IPS DF 6.9 (cell line): ENCODE measurements around the gene HIRA.
"Not testable (repeated sequence)": the region's sequence is repeated elsewhere in the genome, so short reads cannot be mapped to it uniquely, and the experiment has no call there.

ENCODE experiments used
- DNase-seq: peaks from one replicate; pipeline ENCODE4 v3.0.0-alpha.2; 2013; ENCODE audit warnings: low read depth, low spot score
- H3K27ac ChIP-seq: one replicate; pipeline ENCODE4 v1.5.1; 2013; ENCODE audit warnings: low read length, control low read depth
- H3K27me3 ChIP-seq: 2 replicates; pipeline ENCODE4 v1.6.1; 2013; ENCODE audit warnings: mild to moderate bottlenecking, low read length; ENCODE audit not compliant: control insufficient read depth, insufficient read depth
- H3K36me3 ChIP-seq: 2 replicates; pipeline ENCODE4 v1.6.1; 2013; ENCODE audit warnings: low read length; ENCODE audit not compliant: control insufficient read depth, insufficient read depth
- H3K4me1 ChIP-seq: 2 replicates; pipeline ENCODE4 v1.6.1; 2013; ENCODE audit warnings: low read length; ENCODE audit not compliant: control insufficient read depth, insufficient read depth
- H3K4me3 ChIP-seq: 2 replicates; pipeline ENCODE4 v1.5.1; 2013; ENCODE audit warnings: mild to moderate bottlenecking, low read length
- H3K9me3 ChIP-seq: 2 replicates; pipeline ENCODE4 v1.6.1; 2013; ENCODE audit warnings: low read length, inconsistent platforms; ENCODE audit not compliant: control insufficient read depth, insufficient read depth
- WGBS: extraction: QIAGEN DNeasy Blood & Tissue Kit; methylation state at CpG from one replicate; pipeline ENCODE4 v1.1.7; 2013; ENCODE audit warnings: mixed read lengths, missing lambda C conversion rate; ENCODE audit not compliant: insufficient read length, insufficient coverage; 5-methylcytosine and 5-hydroxymethylcytosine counted together

Gene HIRA

DNA sequence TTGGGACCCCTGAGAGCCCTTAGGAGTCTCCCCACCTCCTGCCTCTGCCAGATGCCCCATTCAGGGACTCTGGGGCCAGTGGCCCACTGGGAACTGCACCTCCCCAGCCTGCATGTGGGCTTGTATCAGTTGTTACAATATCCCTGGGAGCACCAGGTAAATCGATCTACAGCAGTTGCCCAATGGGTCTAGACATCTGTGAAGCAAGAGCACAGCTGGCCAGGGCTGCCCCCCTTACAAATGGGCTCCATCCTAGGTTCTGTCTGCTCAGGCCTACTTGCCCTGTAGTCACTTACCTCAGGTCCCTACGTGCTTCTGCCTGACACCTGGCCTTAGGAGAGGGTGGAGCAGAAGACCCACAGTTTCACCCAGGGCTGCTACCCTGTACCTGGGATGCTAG is 62.7 kb downstream of the HIRA start:
- Histone ChIP-seq H3K27ac (no peak overlapping the region), H3K36me3 (peaks cover 14% of the 10 kb centered on the region), H3K27me3 (no peaks in the 10 kb centered on the region), H3K4me1 (no peaks in the 10 kb centered on the region), H3K9me3 (no peaks in the 10 kb centered on the region), H3K4me3 (no peak overlapping the region)
- WGBS: no CpG with 5 or more reads among the region's 2 CpGs
- no peak for DNase-seq

DNA sequence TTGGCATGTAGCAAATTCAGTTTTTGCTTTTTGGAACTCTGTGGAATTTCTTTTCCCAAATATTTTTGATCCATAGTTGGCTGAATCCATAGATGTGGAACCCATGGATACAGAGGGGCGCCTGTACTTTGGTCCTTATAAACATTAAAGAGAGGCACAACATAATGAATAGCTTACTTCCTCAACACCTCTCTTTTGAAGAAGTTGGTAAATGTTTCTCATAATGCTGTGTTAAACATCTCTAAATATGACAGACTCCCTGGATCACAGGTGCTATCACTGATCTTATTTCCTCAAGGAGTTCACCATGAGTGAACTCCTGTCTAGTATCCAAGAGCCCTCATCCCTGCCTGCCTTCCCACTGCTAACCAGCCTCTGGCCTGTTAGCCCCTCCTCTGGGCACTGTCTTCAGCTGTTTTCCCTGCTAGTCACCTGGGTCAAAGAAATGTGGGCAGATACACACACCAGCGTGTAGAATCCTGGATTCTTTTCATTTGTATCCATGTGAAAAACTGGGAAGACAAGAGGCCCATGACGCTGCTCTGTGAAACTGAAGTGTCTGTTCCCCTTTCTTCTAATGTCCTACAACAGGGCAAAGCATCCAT is 63.7 kb downstream of the HIRA start:
- no peak overlapping the region for H3K4me3 ChIP-seq
- no CpG with 5 or more reads among the region's 3 CpGs for WGBS
- DNase-seq: no peak
- H3K27me3 ChIP-seq: no peaks in the 10 kb centered on the region
- H3K36me3 ChIP-seq: peaks cover 10% of the 10 kb centered on the region
- H3K4me1 ChIP-seq: no peaks in the 10 kb centered on the region
- no peaks in the 10 kb centered on the region for H3K9me3 ChIP-seq
- H3K27ac ChIP-seq: no peak overlapping the region

DNA sequence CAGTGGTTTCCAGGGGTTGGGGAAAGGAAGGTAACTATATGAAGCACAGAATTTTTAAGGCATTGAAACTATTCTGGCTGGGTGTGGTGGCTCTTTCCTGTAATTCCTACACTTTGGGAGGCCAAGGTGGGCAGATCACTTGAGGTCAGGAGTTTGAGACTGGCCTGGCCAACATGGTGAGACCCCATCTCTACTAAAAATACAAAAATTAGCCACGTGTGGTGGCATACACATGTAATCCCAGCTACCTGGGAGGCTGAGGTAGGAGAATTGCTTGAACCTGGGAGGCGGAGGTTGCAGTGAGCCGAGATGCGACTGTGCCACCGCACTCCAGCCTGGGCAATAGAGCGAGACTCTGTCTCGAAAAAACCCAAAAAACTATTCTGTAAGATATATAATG is 68.0 kb downstream of the HIRA start:
- not testable (repeated sequence) for H3K27me3 ChIP-seq, H3K9me3 ChIP-seq, H3K4me1 ChIP-seq, DNase-seq, H3K4me3 ChIP-seq, H3K27ac ChIP-seq
- peaks cover 34% of the 10 kb centered on the region for H3K36me3 ChIP-seq
- no CpG with 5 or more reads among the region's 7 CpGs for WGBS

DNA sequence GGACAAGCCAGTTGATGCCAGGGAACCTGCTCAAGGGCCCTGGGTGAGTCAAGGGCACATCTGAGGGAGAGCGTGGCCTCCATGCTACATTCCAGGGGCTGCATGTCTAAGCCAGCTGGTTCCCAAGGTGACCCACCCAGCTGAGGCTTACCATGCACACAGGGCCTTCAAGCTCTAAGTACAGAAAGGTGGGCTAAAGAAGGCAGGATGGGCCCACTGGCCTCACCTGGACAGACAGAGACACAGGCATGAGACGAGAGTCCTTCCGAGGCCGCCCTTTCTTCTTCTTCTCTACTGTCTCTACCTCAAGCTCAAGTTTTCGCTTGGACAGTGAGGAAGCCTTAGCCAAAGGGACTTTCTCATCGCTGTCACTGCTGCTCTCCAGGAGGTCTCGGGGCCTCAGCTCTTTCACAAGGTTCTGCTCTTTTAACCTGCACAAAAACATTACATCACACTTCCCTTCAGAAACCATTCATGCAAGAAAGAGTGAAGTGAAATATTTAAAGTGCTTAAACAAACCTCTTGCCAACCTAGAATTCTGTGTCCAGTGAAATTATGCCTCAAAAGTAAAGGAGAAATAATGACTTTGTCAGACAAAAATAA is 69.9 kb downstream of the HIRA start:
- Histone ChIP-seq H3K27me3 (no peaks in the 10 kb centered on the region), H3K4me1 (no peaks in the 10 kb centered on the region), H3K9me3 (no peaks in the 10 kb centered on the region), H3K4me3 (no peak overlapping the region), H3K27ac (no peak overlapping the region), H3K36me3 (peaks cover 39% of the 10 kb centered on the region)
- DNase-seq: no peak
- whole genome bisulfite sequencing: no CpG with 5 or more reads among the region's 7 CpGs

DNA sequence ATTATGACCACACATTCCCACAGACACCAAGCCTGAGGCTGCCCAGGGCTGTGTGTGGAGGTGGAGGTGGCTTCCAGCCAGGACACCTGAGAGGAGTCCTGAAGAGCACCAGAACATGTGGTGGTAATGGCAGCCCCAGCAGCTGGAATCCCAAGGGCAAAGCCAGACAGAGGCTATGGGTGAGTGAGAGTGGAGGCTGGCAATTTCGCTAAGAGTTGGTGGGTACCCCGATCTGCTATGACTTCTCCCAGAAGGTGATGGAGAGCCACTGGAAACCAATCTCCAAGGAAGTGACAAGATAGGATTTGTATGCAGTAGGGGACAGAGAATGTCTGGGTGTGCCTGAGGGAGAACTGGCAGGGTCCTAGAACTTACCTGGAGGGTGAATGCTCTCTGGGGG is 70.7 kb downstream of the HIRA start:
- no peaks in the 10 kb centered on the region for H3K9me3 ChIP-seq
- H3K4me1 ChIP-seq: no peaks in the 10 kb centered on the region
- no CpG with 5 or more reads among the region's 2 CpGs for WGBS
- peaks cover 41% of the 10 kb centered on the region for H3K36me3 ChIP-seq
- H3K27ac ChIP-seq: no peak overlapping the region
- no peak overlapping the region for H3K4me3 ChIP-seq
- no peak for DNase-seq
- no peaks in the 10 kb centered on the region for H3K27me3 ChIP-seq

DNA sequence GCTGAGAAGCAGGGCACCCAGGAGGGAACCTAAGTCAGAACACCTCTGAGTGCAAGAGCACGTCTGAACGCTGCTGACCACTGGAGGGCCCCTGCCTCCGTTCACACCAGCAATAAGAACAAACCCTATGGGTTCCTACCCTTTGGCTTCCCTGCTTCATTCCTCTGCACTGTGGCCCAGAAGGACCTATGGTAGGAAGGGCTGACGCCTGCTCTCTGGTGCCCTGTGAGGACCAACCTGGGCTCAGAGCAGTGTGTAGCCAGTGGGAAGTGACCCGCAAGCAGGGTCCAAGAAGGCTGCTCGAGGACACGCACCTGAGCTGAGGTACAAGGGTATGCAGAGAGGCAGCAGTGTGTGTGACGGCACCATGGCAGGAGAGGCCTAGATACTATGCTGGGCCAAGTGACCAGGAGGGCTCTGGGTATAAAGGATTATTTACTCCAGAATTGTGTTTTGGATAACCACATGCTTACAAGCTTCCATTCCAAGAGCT is 71.2 kb downstream of the HIRA start:
- H3K27me3 ChIP-seq: no peaks in the 10 kb centered on the region
- DNase-seq: no peak
- no peak overlapping the region for H3K27ac ChIP-seq
- H3K4me1 ChIP-seq: no peaks in the 10 kb centered on the region
- peaks cover 43% of the 10 kb centered on the region for H3K36me3 ChIP-seq
- no peak overlapping the region for H3K4me3 ChIP-seq
- WGBS: no CpG with 5 or more reads among the region's 8 CpGs
- H3K9me3 ChIP-seq: no peaks in the 10 kb centered on the region

DNA sequence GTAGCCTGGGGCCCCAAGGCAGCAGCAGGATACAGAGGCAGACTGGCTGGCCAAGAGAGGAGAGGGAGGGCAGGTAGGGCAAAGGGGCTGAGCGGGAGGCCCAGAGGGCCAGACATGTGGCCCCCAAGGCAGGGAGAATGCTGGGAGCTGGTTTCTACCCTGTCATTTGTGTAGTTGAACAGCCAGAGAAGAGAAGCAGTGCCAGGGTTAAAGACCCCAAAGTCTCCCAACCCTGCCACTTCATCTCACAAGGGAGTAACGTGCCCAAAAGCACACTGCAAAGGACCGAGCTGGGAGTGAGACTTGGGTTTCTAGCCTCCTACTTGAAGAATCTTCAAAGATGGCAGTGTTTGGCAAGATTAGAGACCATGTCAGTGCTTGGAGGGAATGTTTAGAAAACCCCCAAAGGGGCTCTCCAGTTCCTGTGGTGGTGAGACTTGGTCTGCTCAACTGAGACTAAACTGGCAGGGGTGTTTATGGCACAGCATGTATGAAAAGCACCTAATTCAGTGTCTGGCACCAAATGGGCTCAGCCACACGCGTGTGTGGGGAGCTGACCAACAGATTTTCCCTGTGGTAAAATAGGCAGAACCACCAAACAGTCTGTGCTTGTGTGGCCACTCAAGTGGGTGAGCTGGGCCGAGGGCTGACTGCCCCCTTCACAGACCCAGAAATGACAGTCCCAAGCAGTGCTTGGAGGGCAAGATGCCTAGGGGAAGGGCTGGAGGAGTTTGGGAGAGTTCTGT is 71.8 kb downstream of the HIRA start:
- Histone ChIP-seq H3K36me3 (peaks cover 43% of the 10 kb centered on the region), H3K27me3 (no peaks in the 10 kb centered on the region), H3K4me3 (no peak overlapping the region), H3K4me1 (no peaks in the 10 kb centered on the region), H3K27ac (no peak overlapping the region), H3K9me3 (no peaks in the 10 kb centered on the region)
- no CpG with 5 or more reads among the region's 6 CpGs for WGBS
- DNase-seq: no peak

DNA sequence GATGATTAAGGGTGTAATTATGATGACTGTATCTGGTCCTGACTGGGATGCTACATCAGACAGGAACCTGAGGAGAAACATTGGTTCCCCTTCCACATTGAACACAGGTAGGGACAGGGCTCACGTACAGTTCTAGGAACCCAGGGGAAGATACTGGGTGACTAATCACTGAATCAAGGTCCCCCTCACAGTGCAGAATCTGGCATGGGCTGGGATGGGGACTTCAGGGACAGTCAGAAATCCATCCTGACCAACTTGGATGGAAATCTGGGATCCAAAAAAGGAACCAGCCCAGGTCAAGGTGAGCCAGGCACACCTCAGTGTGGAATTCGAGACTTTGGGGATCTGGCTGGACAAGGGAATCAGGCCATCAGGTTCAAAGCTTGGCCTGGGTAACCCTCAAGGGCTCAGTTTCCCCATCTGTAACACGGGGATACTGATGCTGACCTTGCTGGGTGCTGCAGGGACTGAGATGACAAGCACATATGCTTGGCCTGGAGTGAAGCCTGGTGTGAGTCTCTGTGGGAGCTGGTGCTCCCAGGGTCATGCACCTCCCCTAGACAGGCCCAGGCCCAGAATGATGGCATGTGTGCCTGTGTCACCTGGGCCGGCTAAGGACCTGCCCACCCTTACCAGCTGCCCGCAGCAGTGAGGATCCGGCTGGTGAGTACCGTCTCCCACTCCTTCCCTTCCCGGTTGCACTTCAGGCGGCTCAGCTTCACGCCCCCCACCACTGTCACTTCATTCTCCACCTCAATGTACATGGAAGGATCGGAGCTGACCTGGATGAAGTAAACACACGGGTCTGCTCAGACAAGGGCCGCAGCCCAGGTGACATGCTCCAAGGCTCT is 72.6 kb downstream of the HIRA start:
- no peak overlapping the region for H3K27ac ChIP-seq
- DNase-seq: no peak
- no peaks in the 10 kb centered on the region for H3K9me3 ChIP-seq
- H3K36me3 ChIP-seq: peaks cover 45% of the 10 kb centered on the region
- H3K27me3 ChIP-seq: no peaks in the 10 kb centered on the region
- H3K4me3 ChIP-seq: no peak overlapping the region
- WGBS: no CpG with 5 or more reads among the region's 13 CpGs
- no peaks in the 10 kb centered on the region for H3K4me1 ChIP-seq

DNA sequence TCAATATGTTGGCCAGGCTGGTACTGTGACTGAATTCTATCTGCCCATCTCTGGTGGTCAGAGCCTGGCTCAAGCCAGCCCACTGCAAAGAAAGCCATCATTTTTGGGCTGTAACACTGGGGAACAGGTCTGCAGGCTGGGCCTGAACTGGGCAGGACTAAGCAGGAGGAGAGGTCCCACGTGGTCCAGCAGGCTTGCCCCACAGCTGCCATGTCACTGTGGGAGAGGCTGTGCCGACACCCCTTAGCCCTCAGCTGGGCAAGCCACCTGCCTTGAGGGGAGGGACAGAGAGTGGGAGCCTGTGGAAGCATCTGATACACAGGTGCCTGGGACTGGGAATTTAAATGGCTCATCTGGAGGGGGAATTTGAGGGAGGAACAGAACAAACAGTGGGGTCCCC is 73.3 kb downstream of the HIRA start:
- no CpG with 5 or more reads among the region's 2 CpGs for WGBS
- no peak overlapping the region for H3K27ac ChIP-seq

More for the DNA sequence above, 73.3 kb downstream of the HIRA start:
- Histone ChIP-seq H3K9me3 (no peaks in the 10 kb centered on the region), H3K36me3 (peaks cover 52% of the 10 kb centered on the region), H3K4me3 (no peak overlapping the region), H3K27me3 (no peaks in the 10 kb centered on the region), H3K4me1 (no peaks in the 10 kb centered on the region)
- DNase-seq: no peak
